IPS-15b (cell line): ENCODE results near the gene MPP3.
"Not testable (repeated sequence)": the region's sequence is repeated elsewhere in the genome, so short reads cannot be mapped to it uniquely, and the experiment has no call there.

Experiments used
- H3K27me3 ChIP-seq: one replicate; pipeline ENCODE4 v1.6.1; 2013; ENCODE audit warnings: low read length; ENCODE audit not compliant: control insufficient read depth, insufficient read depth
- H3K36me3 ChIP-seq: one replicate; pipeline ENCODE4 v1.6.1; 2013; ENCODE audit warnings: low read length; ENCODE audit not compliant: control insufficient read depth, insufficient read depth
- H3K4me1 ChIP-seq: one replicate; pipeline ENCODE4 v1.6.1; 2013; ENCODE audit warnings: mild to moderate bottlenecking, low read length; ENCODE audit not compliant: control insufficient read depth, insufficient read depth
- H3K4me3 ChIP-seq: one replicate; pipeline ENCODE4 v1.5.1; 2013; ENCODE audit warnings: low read depth, low read length
- H3K9ac ChIP-seq: one replicate; pipeline ENCODE4 v1.6.1; 2013; ENCODE audit warnings: low read depth, mild to moderate bottlenecking, low read length
- H3K9me3 ChIP-seq: one replicate; pipeline ENCODE4 v1.6.1; 2013; ENCODE audit warnings: mild to moderate bottlenecking, low read length; ENCODE audit not compliant: control insufficient read depth, insufficient read depth

Gene MPP3

GRCh38 chr17:43844241-43844640 lies 11.3 kb upstream of the MPP3 start:
- H3K9me3 ChIP-seq, result no peaks in the 10 kb centered on the region
- H3K36me3 ChIP-seq, result no peaks in the 10 kb centered on the region
- H3K4me1 ChIP-seq, result no peaks in the 10 kb centered on the region
- H3K27me3 ChIP-seq, result peaks cover 12% of the 10 kb centered on the region
- H3K9ac ChIP-seq, result no peak overlapping the region
- H3K4me3 ChIP-seq, result no peak overlapping the region

DNA sequence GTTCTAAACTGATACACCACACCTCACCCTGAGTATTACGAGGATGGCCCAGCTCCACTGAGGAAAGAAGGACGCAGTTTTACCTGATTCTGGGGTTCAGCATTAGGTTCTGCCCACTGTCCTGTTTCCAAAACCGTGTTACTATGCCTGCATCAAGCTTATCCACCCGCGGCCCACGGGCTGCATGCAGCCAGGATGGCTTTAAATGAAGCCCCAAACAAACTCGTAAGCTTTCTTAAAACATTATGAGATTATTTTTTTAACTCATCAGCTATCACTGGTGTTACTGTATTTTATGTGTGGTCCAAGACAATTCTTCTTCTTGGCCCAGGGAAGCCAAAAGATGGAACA lies 10.0 kb upstream of the MPP3 start:
- H3K4me3 ChIP-seq, result no peak overlapping the region
- H3K4me1 ChIP-seq, result no peaks in the 10 kb centered on the region
- no peaks in the 10 kb centered on the region for H3K9me3 ChIP-seq
- no peak overlapping the region for H3K9ac ChIP-seq
- peaks cover 5% of the 10 kb centered on the region for H3K27me3 ChIP-seq
- no peaks in the 10 kb centered on the region for H3K36me3 ChIP-seq

DNA sequence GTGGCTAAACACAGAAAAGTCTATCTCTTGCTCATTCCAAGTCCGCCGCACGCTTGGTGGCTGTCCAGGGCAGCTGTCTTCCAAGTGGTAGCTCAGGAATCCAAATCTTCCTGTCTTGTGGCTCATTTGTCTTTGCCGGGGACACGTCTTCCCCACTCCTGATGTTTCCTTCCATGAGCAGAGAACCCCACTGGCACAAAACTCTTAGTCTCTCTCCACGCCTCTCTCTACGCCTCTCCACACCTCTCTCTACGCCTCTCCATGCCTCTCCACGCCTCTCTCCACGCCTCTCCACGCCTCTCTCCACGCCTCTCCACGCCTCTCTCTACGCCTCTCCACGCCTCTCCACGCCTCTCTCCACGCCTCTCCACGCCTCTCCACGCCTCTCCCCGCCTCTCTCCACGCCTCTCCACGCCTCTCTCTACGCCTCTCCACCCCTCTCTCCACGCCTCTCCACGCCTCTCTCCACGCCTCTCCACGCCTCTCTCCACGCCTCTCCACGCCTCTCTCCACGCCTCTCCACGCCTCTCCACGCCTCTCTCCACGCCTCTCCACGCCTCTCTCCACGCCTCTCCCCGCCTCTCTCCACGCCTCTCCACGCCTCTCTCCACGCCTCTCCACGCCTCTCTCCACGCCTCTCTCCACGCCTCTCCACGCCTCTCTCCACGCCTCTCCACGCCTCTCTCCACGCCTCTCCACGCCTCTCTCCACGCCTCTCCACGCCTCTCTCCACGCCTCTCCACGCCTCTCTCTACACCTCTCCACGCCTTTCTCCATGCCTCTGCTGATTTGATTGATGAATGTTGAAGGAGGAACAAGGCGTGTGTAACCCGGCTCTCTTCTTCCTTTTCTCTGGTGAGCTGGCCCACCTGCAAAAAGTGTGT lies 9.4 kb upstream of the MPP3 start:
- H3K4me1 ChIP-seq, H3K27me3 ChIP-seq, H3K9ac ChIP-seq, H3K9me3 ChIP-seq, H3K4me3 ChIP-seq, H3K36me3 ChIP-seq: not testable (repeated sequence)

GRCh38 chr17:43841282-43841681 lies 8.3 kb upstream of the MPP3 start:
- Histone ChIP-seq H3K27me3 (no peaks in the 10 kb centered on the region), H3K9ac (no peak overlapping the region), H3K4me3 (no peak overlapping the region), H3K36me3 (no peaks in the 10 kb centered on the region), H3K9me3 (no peaks in the 10 kb centered on the region), H3K4me1 (no peaks in the 10 kb centered on the region)

- no peak overlapping the region for H3K9ac ChIP-seq
- no peak overlapping the region for H3K4me3 ChIP-seq
- H3K36me3 ChIP-seq, result no peaks in the 10 kb centered on the region
- no peaks in the 10 kb centered on the region for H3K27me3 ChIP-seq
- no peaks in the 10 kb centered on the region for H3K9me3 ChIP-seq
- no peaks in the 10 kb centered on the region for H3K4me1 ChIP-seq
Observed at GRCh38 chr17:43840814-43841213, 7.9 kb upstream of the MPP3 start.

GRCh38 chr17:43839670-43840108 lies 6.7 kb upstream of the MPP3 start:
- Histone ChIP-seq H3K27me3 (peaks cover under 1% of the 10 kb centered on the region), H3K36me3 (no peaks in the 10 kb centered on the region), H3K9ac (no peak overlapping the region), H3K4me3 (no peak overlapping the region), H3K4me1 (no peaks in the 10 kb centered on the region), H3K9me3 (no peaks in the 10 kb centered on the region)

DNA sequence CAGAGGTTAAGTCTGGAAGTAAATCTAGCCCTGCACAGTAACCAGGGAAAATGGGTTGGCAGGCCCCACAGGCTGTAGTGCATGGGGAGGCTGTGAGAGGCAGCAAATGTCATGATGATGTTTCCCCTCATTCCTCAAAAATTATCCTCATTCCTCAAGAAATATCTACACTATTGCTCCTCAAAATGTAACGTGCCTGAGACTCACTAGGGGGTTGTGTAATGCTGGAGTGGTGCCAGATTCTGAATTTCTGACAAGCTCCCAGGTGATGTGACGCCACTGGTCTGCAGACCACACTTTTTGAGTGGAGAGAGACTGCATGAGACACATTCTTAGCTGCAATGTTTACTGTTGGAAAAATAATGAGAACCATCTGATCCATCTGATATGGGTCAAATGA lies 1.2 kb upstream of the MPP3 start:
- H3K9ac ChIP-seq, result no peak overlapping the region
- no peaks in the 10 kb centered on the region for H3K9me3 ChIP-seq
- no peak overlapping the region for H3K4me3 ChIP-seq
- H3K4me1 ChIP-seq, result no peaks in the 10 kb centered on the region
- peaks cover 24% of the 10 kb centered on the region for H3K27me3 ChIP-seq
- peaks cover 2% of the 10 kb centered on the region for H3K36me3 ChIP-seq

- H3K36me3 ChIP-seq, result peaks cover 2% of the 10 kb centered on the region
- no peaks in the 10 kb centered on the region for H3K9me3 ChIP-seq
- no peaks in the 10 kb centered on the region for H3K4me1 ChIP-seq
- H3K9ac ChIP-seq, result no peak overlapping the region
- H3K27me3 ChIP-seq, result peaks cover 24% of the 10 kb centered on the region
- peak overlapping the region; percentile 69 for H3K4me3 ChIP-seq
Observed at GRCh38 chr17:43832168-43832975, 574 bp downstream of the MPP3 start.

DNA sequence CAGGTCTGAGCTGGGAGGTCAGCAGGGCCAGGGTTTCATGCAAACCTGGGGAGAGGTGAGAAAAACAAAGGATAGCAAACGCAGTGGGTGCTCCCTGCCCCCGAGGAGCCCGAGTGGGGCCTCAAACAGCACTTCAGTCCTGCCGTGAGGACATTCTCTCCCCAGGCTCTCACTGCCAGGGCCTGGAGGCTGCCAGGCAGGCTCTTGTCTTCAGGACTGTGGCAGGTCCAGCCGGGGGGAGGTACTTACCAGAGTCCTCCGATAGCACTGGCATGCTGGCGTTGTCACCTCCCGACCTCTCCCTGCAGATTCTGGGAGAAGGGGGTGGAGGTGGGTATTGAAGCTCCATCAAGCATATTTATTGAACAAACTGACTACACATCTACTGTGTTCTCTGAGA lies 1.3 kb downstream of the MPP3 start:
- no peak overlapping the region for H3K4me3 ChIP-seq
- H3K27me3 ChIP-seq, result peaks cover 24% of the 10 kb centered on the region
- no peaks in the 10 kb centered on the region for H3K4me1 ChIP-seq
- H3K9me3 ChIP-seq, result no peaks in the 10 kb centered on the region
- H3K36me3 ChIP-seq, result peaks cover 2% of the 10 kb centered on the region
- no peak overlapping the region for H3K9ac ChIP-seq

DNA sequence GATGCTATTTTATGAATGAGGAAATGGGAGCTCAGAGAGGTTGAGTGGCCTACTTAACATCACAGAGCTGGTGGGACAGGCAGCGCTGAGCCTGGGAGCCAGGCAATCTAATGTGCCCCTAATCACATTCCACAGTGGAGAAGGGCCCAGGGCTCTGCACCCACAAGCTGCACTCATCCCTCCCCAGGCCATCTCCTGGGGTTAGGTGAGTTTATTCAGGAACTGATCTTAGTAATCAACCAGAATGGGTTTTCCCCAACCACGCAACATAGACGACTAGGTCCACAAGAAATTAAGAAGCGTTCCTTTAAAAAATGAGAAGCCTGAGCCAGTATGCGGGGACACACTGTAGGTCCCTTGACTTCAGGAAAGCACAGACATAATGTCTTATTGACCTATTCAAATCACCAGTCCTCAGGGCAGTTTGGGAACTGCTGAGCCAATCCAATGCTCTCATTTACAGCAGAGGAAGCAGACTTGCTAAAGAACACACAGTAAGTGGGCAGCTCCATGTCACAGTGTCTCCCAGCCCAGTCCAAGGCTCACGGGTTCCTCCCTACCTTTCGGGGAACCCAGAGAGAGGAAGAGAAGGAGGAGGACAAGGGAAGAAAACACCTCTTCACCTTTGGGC lies 2.3 kb downstream of the MPP3 start:
- Histone ChIP-seq H3K4me3 (no peak overlapping the region), H3K36me3 (peaks cover 2% of the 10 kb centered on the region), H3K9me3 (no peaks in the 10 kb centered on the region), H3K9ac (no peak overlapping the region), H3K4me1 (no peaks in the 10 kb centered on the region), H3K27me3 (peaks cover 24% of the 10 kb centered on the region)

DNA sequence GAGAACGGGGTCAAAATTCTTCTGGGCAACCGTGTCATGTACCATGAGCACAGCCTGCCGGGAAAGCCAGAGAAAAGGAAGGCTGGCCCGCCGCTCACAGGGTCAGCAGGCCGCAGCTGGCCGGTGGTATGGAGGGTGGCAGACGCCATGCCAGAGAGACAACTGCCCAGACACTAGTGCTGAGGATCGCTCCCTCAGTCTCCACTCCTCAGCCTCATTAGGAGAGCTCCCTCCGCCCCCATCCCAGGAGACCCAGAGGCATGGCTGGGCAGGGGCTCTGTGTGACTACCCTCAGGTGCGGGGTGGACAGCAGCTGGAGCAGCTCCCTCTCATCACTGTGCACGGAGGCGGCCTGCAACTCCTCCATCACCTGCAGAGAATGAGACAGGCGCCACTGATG lies 3.2 kb downstream of the MPP3 start:
- Histone ChIP-seq H3K4me1 (no peaks in the 10 kb centered on the region), H3K4me3 (no peak overlapping the region), H3K9ac (no peak overlapping the region), H3K36me3 (peaks cover 5% of the 10 kb centered on the region), H3K9me3 (no peaks in the 10 kb centered on the region), H3K27me3 (peaks cover 24% of the 10 kb centered on the region)
